ENCODE data around the gene ADAMTS17.

DNA sequence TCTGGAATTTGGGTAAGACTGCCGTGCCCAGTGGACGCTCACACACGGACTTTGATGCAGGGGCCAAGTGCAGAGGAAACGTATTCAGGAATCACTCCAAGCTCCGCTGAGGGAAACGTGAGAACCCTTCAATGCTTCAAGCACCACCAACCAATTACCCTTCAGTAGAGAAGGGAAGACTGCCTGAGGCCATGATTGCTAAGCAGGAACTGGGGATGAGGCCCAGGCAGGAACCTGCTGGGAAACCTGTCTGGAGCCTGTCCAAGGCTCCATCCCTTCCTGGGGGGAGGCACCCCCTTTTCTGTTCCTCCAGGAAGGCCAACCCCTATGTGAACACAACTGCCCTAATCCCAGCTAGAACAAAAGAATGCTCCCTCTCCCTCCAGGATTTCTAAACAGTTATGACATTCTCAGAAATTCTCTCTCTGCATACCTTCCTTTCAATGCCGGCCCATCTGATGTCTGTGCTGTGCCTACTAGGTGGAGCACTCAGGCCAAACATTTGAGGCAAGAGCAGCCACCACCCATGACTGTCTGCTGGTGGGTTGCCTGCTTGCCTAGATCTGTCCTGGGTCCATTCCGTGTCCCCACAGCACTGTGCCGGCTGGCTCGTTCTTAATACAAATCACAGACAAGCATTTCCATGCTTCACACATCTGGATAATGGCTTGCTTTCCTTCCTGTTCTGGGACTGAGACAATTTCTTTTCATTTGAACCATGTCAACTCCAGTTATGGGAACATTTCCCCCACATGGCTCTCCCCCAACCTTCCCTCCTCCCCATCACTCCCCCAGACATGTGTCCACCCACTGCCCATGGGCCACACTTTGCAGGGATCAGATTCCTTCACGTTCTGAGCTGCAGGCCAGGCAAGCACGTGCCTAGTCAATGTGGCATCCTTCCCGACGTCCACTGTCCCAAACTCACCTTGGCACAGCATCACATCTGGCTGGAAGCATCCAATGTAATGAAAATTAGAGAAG is 149.4 kb downstream of the ADAMTS17 start:
- TF ChIP-seq, protein P1, sequence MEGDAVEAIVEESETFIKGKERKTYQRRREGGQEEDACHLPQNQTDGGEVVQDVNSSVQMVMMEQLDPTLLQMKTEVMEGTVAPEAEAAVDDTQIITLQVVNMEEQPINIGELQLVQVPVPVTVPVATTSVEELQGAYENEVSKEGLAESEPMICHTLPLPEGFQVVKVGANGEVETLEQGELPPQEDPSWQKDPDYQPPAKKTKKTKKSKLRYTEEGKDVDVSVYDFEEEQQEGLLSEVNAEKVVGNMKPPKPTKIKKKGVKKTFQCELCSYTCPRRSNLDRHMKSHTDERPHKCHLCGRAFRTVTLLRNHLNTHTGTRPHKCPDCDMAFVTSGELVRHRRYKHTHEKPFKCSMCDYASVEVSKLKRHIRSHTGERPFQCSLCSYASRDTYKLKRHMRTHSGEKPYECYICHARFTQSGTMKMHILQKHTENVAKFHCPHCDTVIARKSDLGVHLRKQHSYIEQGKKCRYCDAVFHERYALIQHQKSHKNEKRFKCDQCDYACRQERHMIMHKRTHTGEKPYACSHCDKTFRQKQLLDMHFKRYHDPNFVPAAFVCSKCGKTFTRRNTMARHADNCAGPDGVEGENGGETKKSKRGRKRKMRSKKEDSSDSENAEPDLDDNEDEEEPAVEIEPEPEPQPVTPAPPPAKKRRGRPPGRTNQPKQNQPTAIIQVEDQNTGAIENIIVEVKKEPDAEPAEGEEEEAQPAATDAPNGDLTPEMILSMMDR (IDR thresholded peaks at IDR 0.05 in 4 of 5, conservative IDR thresholded peaks at IDR 0.05 in 1 of 5): no peak
- no peak for TF ChIP-seq POLR2A (IDR thresholded peaks at IDR 0.05)
